ENCODE results near the gene CPVL.

CPVL gene

DNA sequence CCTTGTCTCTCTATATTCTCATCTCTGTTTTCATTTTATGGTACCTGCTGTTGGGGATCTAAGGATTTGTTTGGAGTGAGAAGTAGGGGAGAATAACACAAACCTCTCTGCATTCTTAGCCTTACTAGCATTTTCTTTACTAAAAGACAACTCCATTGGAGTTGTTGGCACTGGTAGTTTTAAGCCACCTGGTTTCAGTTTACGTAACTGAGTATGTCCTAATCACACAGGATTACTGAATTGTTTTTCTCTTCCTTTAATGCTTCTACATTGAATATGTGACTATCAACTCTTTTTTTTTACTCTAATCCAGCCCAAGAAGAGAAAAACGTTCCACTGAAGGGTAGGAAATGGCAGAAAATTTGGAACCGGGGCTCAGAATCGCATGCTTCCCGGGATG, 158.2 kb downstream of the CPVL start:
- Mint-ChIP-seq H3K4me3 (no peak overlapping the region), H3K27me3 (peaks cover 5% of the 10 kb centered on the region), H3K9me3 (ENCODE audit: low read depth) (no peaks in the 10 kb centered on the region), H3K27ac (no peak overlapping the region), H3K36me3 (no peaks in the 10 kb centered on the region), H3K4me1 (ENCODE audit: low read depth) (no peaks in the 10 kb centered on the region)

DNA sequence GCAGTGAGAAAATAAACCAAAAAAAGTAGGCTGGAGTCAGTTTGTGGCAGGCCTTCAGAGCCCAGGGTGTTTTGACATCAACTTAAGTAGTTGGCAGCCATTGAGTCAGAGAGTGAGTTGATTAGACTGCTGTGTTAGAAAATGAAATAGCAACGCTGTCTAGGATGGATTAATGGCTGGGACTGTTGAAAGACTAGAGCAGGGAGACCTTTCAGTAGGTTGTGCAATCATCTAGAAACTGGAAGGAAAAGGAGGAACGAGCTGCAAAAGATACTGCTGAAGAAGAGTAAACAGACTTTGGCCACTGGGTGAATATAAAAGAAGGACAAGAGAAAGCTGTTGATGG, 159.6 kb downstream of the CPVL start:
- Mint-ChIP-seq H3K27ac (no peak overlapping the region), H3K4me1 (ENCODE audit: low read depth) (no peaks in the 10 kb centered on the region), H3K27me3 (peaks cover 4% of the 10 kb centered on the region), H3K36me3 (no peaks in the 10 kb centered on the region), H3K9me3 (ENCODE audit: low read depth) (no peaks in the 10 kb centered on the region), H3K4me3 (no peak overlapping the region)

DNA sequence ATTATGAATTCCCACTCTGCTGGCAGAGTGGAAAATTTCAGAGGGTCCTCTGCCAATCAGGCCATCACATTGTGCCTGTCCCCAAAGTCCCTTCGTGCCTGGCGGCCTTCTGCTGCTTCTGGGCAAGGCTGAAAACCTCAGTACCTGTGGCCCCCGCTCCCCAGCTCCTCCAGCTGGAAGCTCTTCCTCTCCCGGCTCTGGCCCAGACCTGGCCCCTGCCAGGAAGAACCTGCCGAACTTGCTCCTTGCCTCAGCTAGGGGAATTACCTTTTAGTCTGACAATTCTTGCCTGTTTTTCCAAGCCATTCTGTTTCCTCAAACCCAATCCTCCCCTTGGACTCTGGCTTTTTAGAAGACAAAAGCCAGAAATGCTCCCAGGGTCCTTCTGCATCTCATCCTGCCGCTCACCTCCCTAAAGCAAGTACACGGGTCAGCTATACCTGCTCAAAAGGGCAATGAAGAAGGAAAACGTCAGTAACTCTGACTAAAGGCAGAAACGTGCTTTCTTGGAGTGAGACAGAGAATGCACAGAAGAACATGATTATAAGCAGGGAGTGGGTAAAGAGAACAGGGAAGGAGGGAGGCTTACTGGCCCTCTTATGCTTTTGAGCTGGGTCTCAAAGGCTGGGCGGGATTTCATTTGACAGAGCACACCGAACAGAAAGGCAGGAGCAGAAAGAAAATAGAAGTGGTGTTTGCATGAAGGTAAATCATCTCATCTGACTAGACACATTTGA, 160.1 kb downstream of the CPVL start:
- no peak overlapping the region for H3K27ac Mint-ChIP-seq
- H3K36me3 Mint-ChIP-seq, result no peaks in the 10 kb centered on the region
- no peaks in the 10 kb centered on the region for H3K9me3 Mint-ChIP-seq (ENCODE audit: low read depth)
- no peak overlapping the region for H3K4me3 Mint-ChIP-seq
- no peaks in the 10 kb centered on the region for H3K4me1 Mint-ChIP-seq (ENCODE audit: low read depth)
- peaks cover 4% of the 10 kb centered on the region for H3K27me3 Mint-ChIP-seq

DNA sequence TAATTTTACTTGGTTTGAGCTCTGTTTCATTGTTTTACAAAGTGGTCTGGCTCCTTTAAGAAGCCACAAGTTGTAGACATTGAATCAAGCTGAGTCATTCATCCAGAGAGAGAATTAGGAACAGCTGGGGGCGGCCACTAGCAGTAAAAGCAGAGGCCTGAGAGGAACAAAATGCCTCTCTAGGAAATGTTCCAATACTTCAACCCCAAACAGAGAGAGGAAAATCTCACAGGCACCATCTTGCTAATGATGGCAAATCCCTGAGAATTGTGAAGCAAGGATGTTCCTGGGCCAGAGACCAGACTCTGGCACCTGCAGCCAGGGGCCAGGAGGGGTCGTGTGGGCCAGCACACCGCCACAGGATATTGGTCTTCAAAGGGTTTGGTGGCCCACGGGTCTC, 161.7 kb downstream of the CPVL start:
- H3K27ac Mint-ChIP-seq, result no peak overlapping the region
- no peaks in the 10 kb centered on the region for H3K9me3 Mint-ChIP-seq (ENCODE audit: low read depth)
- no peaks in the 10 kb centered on the region for H3K36me3 Mint-ChIP-seq
- peaks cover 3% of the 10 kb centered on the region for H3K27me3 Mint-ChIP-seq
- no peaks in the 10 kb centered on the region for H3K4me1 Mint-ChIP-seq (ENCODE audit: low read depth)
- H3K4me3 Mint-ChIP-seq, result no peak overlapping the region

DNA sequence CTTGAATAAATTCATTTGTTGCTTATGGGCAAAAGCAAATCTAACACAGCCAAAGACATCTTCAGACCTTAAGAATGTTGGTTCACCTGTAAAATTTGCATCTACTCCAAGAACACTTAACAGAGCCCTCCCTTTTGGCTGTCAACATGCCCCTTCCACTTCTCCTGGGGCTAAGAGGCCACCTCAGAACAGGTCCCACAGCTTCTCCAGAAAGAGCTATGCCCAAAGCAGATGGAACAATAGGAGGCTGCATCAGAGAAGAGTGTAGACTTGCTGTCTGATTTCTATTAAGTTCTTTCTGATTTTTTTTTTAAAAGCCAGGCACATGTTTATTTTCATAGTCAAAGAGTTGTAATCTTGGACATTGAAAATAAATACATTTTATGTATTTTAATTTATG, 162.1 kb downstream of the CPVL start:
- no peaks in the 10 kb centered on the region for H3K4me1 Mint-ChIP-seq (ENCODE audit: low read depth)
- H3K36me3 Mint-ChIP-seq, result no peaks in the 10 kb centered on the region
- no peak overlapping the region for H3K4me3 Mint-ChIP-seq
- H3K27me3 Mint-ChIP-seq, result peaks cover 3% of the 10 kb centered on the region
- H3K9me3 Mint-ChIP-seq (ENCODE audit: low read depth), result no peaks in the 10 kb centered on the region
- H3K27ac Mint-ChIP-seq, result no peak overlapping the region

DNA sequence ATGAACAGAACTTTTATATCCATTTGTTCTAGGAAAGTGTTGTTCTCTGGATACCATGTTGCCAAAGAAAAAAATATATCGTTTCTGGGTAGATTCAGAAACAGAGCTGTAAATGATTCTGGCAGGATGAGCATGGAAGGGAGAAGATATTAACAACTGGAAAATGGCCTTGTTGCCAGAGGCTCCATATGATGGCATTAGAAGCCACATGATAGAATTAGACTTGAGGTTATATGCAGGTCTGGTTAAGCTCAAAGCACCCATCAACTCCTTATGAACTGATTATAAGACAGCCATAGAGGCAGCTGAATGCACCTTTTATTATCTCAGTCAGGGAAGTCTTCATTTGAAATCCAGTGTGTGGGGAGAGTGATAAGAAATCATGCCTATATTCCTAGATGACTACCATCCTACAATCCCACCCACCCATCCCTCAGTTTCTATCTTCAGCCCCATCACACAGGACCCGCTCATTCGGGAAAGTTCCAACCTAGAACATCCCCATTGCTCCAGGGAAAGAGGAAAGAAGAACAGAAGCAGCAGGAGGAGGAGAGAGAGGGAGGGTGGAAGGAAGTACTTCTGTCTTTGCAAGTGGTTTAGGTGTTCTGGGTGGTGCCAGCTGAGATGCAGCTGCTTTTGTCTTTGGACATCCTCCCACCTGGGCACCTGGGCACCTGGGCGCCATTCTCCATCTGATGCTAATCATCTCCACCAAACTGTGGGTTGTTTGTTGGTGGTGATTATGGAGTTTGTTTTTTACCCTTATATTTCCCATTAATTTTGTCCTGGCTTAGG, 162.7 kb downstream of the CPVL start:
- H3K4me3 Mint-ChIP-seq, result no peak overlapping the region
- H3K36me3 Mint-ChIP-seq, result no peaks in the 10 kb centered on the region
- peaks cover 3% of the 10 kb centered on the region for H3K27me3 Mint-ChIP-seq
- no peaks in the 10 kb centered on the region for H3K9me3 Mint-ChIP-seq (ENCODE audit: low read depth)
- no peak overlapping the region for H3K27ac Mint-ChIP-seq
- H3K4me1 Mint-ChIP-seq (ENCODE audit: low read depth), result no peaks in the 10 kb centered on the region

DNA sequence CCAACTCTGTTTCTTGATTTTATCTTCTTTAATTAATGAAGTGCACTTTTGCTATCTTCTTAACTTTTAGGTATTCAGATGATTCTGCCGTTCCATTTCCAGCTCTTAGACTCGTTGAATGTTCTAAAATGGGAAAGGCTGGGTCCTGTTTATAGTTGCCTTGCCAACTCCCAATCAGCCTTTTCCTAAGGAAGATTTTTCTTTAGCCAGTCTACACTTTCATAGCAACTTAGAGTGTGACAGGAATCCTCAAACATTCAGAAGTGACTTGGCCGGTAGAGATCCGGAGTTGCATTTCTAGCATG, 165.2 kb downstream of the CPVL start:
- Mint-ChIP-seq H3K27ac (no peak overlapping the region), H3K4me1 (ENCODE audit: low read depth) (no peaks in the 10 kb centered on the region), H3K36me3 (no peaks in the 10 kb centered on the region), H3K27me3 (peaks cover 3% of the 10 kb centered on the region), H3K4me3 (no peak overlapping the region), H3K9me3 (ENCODE audit: low read depth) (no peaks in the 10 kb centered on the region)

DNA sequence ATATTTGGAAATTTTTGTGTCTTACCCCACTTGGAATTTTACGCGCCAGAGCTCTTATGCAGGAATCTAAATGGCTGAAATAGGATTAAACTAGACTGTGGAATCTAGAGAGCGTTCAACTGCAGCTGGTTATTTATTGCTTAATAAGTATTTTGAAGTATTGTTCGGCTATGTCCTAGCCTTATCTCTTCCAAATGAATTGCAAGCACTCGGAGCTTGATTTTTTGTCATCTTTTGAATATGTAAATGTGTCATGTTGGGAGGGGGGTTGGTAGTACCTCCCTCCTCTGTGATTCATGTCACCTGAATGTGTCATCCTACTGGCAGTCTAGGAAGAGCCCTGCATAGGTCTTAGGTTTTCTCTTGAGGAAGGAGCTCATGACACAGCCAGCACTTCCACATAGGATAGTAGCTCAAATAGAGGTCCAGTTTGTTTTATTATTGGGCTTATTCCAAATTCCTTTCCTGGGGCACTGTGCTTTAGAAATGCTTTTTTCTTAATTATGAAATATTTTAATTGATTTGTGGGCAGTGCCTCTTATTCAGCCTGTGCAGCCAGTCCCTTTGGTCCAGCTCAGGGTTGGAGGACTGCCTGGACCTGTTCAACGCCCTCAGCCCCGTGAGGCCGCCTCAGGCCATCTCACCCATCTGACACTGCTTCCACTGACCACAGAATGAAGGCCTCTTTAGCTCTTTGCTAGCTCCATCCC, 165.7 kb downstream of the CPVL start:
- no peaks in the 10 kb centered on the region for H3K9me3 Mint-ChIP-seq (ENCODE audit: low read depth)
- H3K36me3 Mint-ChIP-seq, result no peaks in the 10 kb centered on the region
- no peak overlapping the region for H3K27ac Mint-ChIP-seq
- H3K4me3 Mint-ChIP-seq, result no peak overlapping the region
- H3K27me3 Mint-ChIP-seq, result peaks cover 3% of the 10 kb centered on the region
- H3K4me1 Mint-ChIP-seq (ENCODE audit: low read depth), result no peaks in the 10 kb centered on the region

DNA sequence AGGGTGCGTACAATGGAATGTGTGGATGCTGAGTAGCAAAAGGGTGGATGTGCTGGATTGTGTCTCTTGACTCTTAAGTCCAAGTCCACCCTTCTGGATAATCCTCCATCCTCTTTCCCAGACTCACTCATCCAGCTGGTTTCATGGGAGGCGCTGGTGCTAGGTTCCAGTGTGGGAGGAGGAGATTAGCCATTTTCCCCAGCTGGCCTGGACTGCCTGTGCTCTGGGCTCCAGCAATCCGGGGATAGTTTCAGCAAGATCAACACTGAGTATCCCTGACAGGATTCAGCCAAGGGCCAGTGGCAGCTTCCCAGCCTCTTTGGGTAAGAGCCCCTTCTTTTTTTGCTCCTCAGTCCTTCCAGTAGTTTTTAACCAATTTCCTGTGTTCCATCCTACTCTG, 166.6 kb downstream of the CPVL start:
- Mint-ChIP-seq H3K4me1 (ENCODE audit: low read depth) (no peaks in the 10 kb centered on the region), H3K4me3 (no peak overlapping the region), H3K36me3 (no peaks in the 10 kb centered on the region), H3K9me3 (ENCODE audit: low read depth) (peaks cover 3% of the 10 kb centered on the region), H3K27me3 (peaks cover 5% of the 10 kb centered on the region), H3K27ac (no peak overlapping the region)

DNA sequence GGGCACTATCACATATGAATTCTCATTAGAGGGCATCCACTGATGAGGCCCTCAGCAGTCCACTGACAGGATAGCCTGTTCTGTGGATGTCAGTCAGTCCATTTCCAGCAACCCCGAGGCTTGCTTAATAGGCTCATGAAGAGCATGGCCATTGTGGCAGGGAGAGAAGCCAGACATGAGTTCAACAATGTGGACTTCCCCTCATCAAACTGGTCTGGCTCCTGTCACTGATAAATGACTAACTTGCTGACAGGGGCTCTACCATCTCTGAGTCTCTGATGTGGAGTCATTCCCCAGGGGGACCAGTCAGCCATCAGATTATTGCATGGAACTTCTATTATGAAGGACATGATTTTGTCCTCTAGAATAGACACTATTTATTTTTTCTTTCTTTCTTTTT, 168.5 kb downstream of the CPVL start:
- H3K4me1 Mint-ChIP-seq (ENCODE audit: low read depth), result no peaks in the 10 kb centered on the region
- no peaks in the 10 kb centered on the region for H3K36me3 Mint-ChIP-seq
- no peak overlapping the region for H3K4me3 Mint-ChIP-seq
- peaks cover 13% of the 10 kb centered on the region for H3K9me3 Mint-ChIP-seq (ENCODE audit: low read depth)
- H3K27ac Mint-ChIP-seq, result no peak overlapping the region
- peaks cover 5% of the 10 kb centered on the region for H3K27me3 Mint-ChIP-seq

DNA sequence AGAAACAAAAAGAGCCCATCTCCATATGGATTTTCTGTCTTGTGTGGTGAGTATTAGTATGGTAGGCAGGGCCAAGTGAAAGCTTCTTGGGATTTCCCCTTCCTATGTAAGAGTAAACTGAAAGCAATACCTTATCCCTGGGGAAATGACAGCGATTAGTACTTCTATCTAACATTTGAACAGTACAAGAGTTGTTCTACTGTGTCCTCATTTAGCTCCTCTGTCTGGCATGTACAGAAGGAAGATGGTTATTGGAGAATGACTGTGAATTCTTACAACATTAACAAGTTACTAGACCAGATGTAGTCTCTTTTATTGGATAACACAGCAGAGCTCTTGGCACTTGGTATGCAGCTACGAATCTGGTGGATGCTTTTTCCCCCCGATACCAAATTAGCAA, 170.3 kb downstream of the CPVL start:
- Mint-ChIP-seq H3K27ac (no peak overlapping the region), H3K27me3 (peaks cover 5% of the 10 kb centered on the region), H3K4me3 (no peak overlapping the region), H3K9me3 (ENCODE audit: low read depth) (peaks cover 24% of the 10 kb centered on the region), H3K4me1 (ENCODE audit: low read depth) (no peaks in the 10 kb centered on the region), H3K36me3 (peaks cover 2% of the 10 kb centered on the region)

DNA sequence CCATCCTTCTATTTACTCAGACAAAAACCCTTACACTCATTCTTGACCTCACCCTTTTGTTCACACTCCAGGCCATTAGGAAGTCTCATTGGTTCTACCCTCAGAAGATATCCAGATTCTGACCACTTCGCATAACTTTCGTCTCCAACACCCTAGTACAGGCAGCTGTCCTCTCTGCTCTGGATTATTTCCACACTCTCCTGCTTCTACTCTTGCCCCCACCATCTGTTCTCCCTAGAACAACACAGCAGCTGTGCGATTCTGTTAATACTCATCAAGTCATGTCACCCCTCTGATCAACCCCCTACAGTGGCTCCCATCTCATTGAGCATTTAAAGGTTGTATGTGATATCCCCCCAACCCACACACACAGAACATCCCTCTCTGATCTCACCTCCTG, 172.7 kb downstream of the CPVL start:
- no peak overlapping the region for H3K27ac Mint-ChIP-seq
- H3K27me3 Mint-ChIP-seq, result peaks cover 7% of the 10 kb centered on the region
- no peaks in the 10 kb centered on the region for H3K4me1 Mint-ChIP-seq (ENCODE audit: low read depth)
- H3K9me3 Mint-ChIP-seq (ENCODE audit: low read depth), result peaks cover 29% of the 10 kb centered on the region
- peaks cover 2% of the 10 kb centered on the region for H3K36me3 Mint-ChIP-seq
- no peak overlapping the region for H3K4me3 Mint-ChIP-seq

DNA sequence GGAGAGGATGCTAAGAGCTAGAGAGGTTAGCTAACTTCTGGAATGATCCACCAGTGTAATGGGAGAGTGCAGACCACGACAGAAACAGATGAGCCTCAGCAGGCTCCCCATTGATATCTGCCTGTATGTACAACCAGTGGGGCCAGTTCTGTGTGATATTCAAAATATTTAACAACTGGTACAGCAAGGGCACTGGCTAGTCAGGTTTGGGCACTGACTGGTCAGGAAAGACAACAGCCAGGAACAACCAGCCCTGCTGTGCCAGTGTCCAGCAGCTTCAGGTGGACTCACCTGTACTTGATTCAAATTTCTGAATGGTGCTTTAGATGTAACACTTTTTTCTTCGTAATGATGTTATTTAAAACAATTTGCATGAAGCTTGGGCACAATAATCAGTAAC, 182.3 kb downstream of the CPVL start:
- no peaks in the 10 kb centered on the region for H3K9me3 Mint-ChIP-seq (ENCODE audit: low read depth)
- H3K36me3 Mint-ChIP-seq, result no peaks in the 10 kb centered on the region
- H3K4me1 Mint-ChIP-seq (ENCODE audit: low read depth), result no peaks in the 10 kb centered on the region
- H3K4me3 Mint-ChIP-seq, result no peak overlapping the region
- H3K27me3 Mint-ChIP-seq, result peaks cover 5% of the 10 kb centered on the region
- H3K27ac Mint-ChIP-seq, result no peak overlapping the region

DNA sequence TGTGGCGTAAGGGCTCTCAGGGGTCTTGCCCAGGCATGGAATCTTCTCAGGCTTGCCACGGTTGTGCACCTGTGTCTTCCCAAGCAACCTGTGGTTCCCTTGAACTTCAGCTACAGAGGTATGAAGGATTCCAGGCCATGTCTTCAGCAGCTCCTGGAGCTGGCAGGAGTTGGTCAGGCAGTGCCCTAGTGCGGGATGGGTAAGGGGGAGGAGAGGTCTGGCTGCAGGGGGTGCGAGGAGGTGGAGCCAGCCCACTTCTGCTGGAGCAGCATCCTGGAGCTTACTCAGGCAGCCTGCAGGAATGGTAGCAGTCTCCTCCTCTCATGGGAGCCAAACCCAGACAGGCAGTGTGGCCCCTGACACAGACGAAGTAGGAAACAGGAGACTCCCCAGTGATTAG, 184.4 kb downstream of the CPVL start:
- no peaks in the 10 kb centered on the region for H3K9me3 Mint-ChIP-seq (ENCODE audit: low read depth)
- H3K4me3 Mint-ChIP-seq, result no peak overlapping the region
- no peaks in the 10 kb centered on the region for H3K36me3 Mint-ChIP-seq
- H3K27me3 Mint-ChIP-seq, result peaks cover 13% of the 10 kb centered on the region
- peaks cover 9% of the 10 kb centered on the region for H3K4me1 Mint-ChIP-seq (ENCODE audit: low read depth)
- no peak overlapping the region for H3K27ac Mint-ChIP-seq

DNA sequence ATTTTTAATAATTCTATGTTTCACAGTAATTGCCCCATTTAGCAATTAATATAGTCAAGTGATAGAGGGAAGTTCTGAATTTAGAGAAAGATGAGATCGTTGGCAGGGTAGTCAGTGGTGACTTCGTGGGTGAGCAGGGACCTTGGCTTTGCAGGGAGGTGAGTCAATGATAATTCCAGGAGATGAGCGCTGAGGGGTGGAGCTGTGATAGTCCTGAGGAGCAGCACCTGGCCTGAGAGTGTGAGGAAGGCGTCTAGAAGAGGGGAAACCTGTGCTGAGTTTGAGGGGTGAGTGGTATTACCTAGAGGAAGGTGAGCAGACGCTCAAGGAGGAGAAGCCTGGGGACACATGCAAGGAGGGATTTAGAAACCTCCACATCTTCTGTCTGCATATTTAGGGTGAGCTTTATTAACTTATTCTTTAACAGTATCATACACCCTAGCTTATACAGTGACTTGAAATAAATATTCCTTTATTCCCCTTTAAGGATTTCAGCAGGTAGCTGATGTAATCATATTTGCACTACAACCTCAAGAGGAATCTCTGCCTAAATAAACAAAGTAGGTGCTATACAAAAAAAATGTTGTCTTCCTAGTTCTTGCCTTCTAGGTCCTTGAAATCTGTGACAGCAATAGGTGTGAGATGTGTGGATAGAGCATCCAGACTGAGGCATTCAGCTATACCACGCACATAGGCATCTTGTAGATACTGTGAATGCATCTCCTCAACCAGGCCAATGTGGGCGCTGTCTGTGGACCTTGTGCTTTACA, 186.1 kb downstream of the CPVL start:
- Mint-ChIP-seq H3K4me1 (ENCODE audit: low read depth) (peaks cover 12% of the 10 kb centered on the region), H3K4me3 (no peak overlapping the region), H3K9me3 (ENCODE audit: low read depth) (no peaks in the 10 kb centered on the region), H3K27me3 (peaks cover 14% of the 10 kb centered on the region), H3K36me3 (no peaks in the 10 kb centered on the region), H3K27ac (no peak overlapping the region)
